ENCODE data around the gene RASA3. TPM values are rescaled to one million over a fixed set of nuclear protein-coding genes. Genes with fewer than 3 reads are reported as not detected.

Gene RASA3
- total and polyA plus RNA-seq, 2 of the 4 experiments (the other 2 are of a cell fraction), result 21.0 to 31.4 TPM

DNA sequence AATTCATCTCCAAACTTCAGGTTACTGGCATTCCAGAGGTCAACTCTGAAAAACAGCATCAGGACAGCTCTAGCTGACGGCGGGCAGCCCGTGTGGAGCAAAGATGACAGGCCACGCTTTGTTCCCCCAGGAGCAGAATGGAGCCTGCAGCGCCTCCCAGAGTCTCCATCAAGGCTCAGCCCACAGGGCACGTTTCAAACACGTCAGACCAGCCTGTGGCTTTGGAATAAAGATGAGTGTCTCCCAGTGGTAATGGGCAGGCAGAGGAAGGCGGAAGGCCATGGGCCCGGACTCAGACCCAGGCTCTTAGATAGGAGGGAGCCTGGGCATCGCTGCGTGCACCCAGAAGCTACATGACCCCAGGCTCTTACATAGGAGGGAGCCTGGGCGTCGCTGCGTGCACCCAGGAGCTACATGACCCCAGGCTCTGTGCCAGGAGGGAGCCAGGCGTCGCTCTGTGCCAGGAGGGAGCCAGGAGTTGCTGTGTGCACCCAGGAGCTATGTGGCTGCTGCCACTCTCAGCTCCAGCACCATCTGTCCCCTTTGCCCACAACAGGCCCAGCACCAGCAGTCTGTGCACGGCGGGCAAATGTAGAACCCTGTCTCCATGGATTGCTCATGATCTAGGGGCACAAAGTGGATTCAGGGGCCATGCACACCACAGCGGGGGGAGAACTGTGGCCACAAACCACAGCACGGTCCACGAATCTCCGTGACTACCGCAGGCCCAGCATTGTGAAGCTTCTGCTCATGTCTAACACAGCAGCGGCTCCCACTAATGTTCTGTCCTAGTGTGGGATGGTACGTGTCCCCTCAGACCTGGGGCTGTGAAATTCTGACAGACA, 110.7 kb downstream of the RASA3 start (continued):
- TF ChIP-seq, protein P1, sequence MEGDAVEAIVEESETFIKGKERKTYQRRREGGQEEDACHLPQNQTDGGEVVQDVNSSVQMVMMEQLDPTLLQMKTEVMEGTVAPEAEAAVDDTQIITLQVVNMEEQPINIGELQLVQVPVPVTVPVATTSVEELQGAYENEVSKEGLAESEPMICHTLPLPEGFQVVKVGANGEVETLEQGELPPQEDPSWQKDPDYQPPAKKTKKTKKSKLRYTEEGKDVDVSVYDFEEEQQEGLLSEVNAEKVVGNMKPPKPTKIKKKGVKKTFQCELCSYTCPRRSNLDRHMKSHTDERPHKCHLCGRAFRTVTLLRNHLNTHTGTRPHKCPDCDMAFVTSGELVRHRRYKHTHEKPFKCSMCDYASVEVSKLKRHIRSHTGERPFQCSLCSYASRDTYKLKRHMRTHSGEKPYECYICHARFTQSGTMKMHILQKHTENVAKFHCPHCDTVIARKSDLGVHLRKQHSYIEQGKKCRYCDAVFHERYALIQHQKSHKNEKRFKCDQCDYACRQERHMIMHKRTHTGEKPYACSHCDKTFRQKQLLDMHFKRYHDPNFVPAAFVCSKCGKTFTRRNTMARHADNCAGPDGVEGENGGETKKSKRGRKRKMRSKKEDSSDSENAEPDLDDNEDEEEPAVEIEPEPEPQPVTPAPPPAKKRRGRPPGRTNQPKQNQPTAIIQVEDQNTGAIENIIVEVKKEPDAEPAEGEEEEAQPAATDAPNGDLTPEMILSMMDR (conservative IDR thresholded peaks at IDR 0.05; ENCODE audit: low read depth, low read length), result no peak

All from IMR-90 (cell line).